Calu3 (cell line): ENCODE results near the gene USH1G. TPM values are rescaled to one million over a fixed set of nuclear protein-coding genes. Genes with fewer than 3 reads are reported as not detected.

Source experiments
- BruUV-seq: library from RNA; stranded (reverse); fragments of 400-500 nt; replicated peaks from 2 replicates; lab custom pipeline; 2021; lab: Mats Ljungman, UMichigan
- CTCF ChIA-PET: fragments of 300-600 bp; sonication (Branson Sonifier 250); formaldehyde crosslinking; loops from one replicate; lab custom pipeline; 2022; ENCODE audit warnings: antibody characterized with exemption; lab: Charles Lee
- DNase-seq: peaks from one replicate; pipeline ENCODE4 v3.0.0; 2022
- H3K27ac Mint-ChIP-seq: one replicate; pipeline ENCODE4 v1.8.0; 2022; ENCODE audit warnings: mixed read lengths; ENCODE audit not compliant: unreplicated experiment
- H3K27me3 Mint-ChIP-seq: one replicate; pipeline ENCODE4 v1.8.0; 2022; ENCODE audit warnings: mixed read lengths; ENCODE audit not compliant: unreplicated experiment
- H3K36me3 Mint-ChIP-seq: one replicate; pipeline ENCODE4 v1.8.0; 2022; ENCODE audit warnings: mild to moderate bottlenecking, moderate library complexity, mixed read lengths; ENCODE audit not compliant: insufficient read depth, unreplicated experiment
- H3K4me1 Mint-ChIP-seq: one replicate; pipeline ENCODE4 v1.8.0; 2022; ENCODE audit warnings: mild to moderate bottlenecking, low read depth, mixed read lengths; ENCODE audit not compliant: unreplicated experiment
- H3K4me3 Mint-ChIP-seq: one replicate; pipeline ENCODE4 v1.8.0; 2022; ENCODE audit warnings: mild to moderate bottlenecking, low read depth, moderate library complexity, mixed read lengths; ENCODE audit not compliant: unreplicated experiment
- H3K9me3 Mint-ChIP-seq: one replicate; pipeline ENCODE4 v1.8.0; 2022; ENCODE audit warnings: low read depth, mixed read lengths; ENCODE audit not compliant: unreplicated experiment
- intact Hi-C: fragments of 100-400 bp; cut with micrococcal nuclease; formaldehyde crosslinking; loops from one replicate; pipeline ENCODE4 v1.10.0; 2022; ENCODE audit not compliant: unreplicated experiment
- total RNA-seq: library from RNA; stranded (reverse); gene quantifications from 2 replicates; pipeline ENCODE4 v1.2.3, GENCODE V29; 2022
- TF ChIP-seq, protein P1 (sequence below): fragments of 200-600 bp; IDR thresholded peaks from one replicate; pipeline ENCODE4 v1.8.0; 2022; ENCODE audit warnings: antibody characterized with exemption; ENCODE audit not compliant: unreplicated experiment

The USH1G gene
- total RNA-seq, 1 experiment from 2014 or later = not detected

DNA sequence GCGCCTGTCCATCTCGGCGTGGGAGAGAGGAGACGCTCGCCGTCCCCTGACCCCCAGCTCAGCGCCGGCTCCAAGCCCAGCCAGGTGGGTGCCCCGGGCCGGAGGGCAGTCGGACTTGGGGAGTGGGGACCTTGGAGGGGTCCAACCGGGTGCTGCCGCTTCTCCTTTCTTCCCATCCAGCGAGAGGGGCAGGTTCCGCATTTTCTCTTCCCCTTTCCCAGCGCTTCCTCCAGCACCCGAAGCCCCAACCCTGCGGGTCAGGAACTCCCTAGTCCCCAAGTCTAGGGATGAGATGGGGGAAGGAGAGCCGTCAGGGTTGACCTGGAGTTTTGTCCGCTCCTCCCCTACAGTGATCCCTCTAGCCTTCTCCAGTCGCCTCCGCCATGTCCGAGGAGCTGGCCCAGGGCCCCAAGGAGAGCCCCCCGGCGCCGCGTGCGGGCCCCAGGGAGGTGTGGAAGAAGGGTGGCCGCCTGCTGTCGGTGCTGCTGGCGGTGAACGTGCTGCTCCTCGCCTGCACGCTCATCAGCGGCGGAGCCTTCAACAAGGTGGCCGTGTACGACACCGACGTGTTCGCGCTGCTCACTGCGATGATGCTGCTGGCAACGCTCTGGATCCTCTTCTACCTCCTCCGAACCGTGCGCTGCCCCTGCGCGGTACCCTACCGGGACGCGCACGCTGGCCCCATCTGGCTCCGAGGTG lies 1.3 kb upstream of the USH1G start, which contains the start of gene OTOP2:
Gene OTOP2, plus strand, starts transcription at position 24 of the 699 bp plus-strand sequence. Its CDS starts 360 bp downstream, at position 384.
- TF ChIP-seq, protein P1, sequence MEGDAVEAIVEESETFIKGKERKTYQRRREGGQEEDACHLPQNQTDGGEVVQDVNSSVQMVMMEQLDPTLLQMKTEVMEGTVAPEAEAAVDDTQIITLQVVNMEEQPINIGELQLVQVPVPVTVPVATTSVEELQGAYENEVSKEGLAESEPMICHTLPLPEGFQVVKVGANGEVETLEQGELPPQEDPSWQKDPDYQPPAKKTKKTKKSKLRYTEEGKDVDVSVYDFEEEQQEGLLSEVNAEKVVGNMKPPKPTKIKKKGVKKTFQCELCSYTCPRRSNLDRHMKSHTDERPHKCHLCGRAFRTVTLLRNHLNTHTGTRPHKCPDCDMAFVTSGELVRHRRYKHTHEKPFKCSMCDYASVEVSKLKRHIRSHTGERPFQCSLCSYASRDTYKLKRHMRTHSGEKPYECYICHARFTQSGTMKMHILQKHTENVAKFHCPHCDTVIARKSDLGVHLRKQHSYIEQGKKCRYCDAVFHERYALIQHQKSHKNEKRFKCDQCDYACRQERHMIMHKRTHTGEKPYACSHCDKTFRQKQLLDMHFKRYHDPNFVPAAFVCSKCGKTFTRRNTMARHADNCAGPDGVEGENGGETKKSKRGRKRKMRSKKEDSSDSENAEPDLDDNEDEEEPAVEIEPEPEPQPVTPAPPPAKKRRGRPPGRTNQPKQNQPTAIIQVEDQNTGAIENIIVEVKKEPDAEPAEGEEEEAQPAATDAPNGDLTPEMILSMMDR = no peak
- H3K27ac Mint-ChIP-seq = no peak within 1 kb of the TSS
- DNase-seq = no peak
- H3K4me1 Mint-ChIP-seq = peaks cover 7% of the 10 kb centered on the region
- peaks cover 90% of the 10 kb centered on the region for H3K27me3 Mint-ChIP-seq
- H3K4me3 Mint-ChIP-seq = peak within 1 kb of the TSS; percentile 61
- BruUV-seq = no TSS peak
- H3K36me3 Mint-ChIP-seq = peaks cover 3% of the 10 kb centered on the region
- CTCF ChIA-PET = interaction anchor here (0.5 to 1.4 kb wide), 6 partner anchors 16 to 51 kb away, joined by 3 to 11 read pairs (median 6); partner anchors contain the start of gene FDXR
- H3K9me3 Mint-ChIP-seq = no peaks in the 10 kb centered on the region
- intact Hi-C loops = no loop called here

DNA sequence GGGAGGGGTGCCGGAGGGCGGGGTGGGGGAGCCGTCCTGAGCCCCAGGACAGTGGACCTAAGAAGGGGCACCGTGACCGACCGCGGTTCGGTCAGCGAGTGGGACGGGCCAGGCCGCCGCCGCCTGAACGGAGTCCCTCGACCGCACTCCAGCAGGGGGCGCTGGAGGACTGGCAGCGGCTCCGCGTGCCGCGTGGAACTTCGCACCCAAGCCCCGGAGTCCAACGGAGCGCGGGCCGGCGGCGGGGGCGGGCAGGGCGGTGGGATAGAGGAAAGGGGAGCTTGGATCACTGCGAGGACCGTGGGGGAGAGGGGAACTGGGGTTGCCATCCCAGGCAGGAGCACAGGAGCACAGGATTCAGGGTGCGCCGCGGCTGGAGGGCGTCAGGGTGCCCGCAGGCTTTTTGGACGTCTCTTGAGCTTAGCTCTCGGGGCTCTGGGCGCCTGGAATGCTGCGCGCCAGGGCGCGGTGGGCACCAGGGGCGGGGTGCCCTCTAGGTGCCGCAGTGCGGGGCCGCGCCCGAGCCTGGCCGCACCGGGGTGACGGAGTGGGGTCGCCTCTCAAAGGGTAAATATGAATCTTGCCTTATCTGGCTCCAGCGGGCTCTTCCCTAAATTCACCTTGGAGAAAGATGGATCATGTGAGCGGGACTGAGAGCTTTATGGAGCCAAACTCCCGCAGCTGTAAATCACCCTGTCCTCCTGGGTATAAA lies 639 bp upstream of the USH1G start:
- TF ChIP-seq, protein P1 = peak; percentile 95
- BruUV-seq = no TSS peak
- H3K27ac Mint-ChIP-seq = no peak overlapping the region
- CTCF ChIA-PET = interaction anchor here (0.5 to 1.4 kb wide), 5 partner anchors 16 to 123 kb away, joined by 3 to 11 read pairs (median 7); partner anchors contain the start of genes ATP5PD and FDXR
- H3K4me3 Mint-ChIP-seq = peak overlapping the region; percentile 61
- peaks cover 3% of the 10 kb centered on the region for H3K36me3 Mint-ChIP-seq
- DNase-seq = peak; percentile 82
- intact Hi-C loops = no loop called here
- peaks cover 83% of the 10 kb centered on the region for H3K27me3 Mint-ChIP-seq
- H3K9me3 Mint-ChIP-seq = no peaks in the 10 kb centered on the region
- H3K4me1 Mint-ChIP-seq = peaks cover under 1% of the 10 kb centered on the region

DNA sequence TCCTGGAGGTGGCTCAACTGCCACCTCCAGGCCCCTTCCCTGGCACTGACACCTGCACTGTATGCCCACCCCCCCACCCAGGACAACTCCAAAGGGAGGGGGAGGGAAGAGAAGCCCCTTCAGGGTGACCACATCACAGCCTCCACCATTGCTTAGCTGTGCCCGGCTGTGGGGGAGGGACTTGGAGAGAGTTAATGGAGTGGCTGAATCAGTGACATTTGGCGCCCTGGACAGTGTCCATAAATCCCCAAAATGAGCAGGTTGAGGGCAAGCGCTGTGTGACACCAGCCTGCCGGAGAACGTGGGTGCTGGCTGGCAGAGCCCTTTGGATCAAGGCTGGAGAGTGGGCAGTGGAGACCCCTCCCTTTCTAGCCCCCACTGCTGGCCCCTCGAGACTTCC lies 883 bp downstream of the USH1G start:
- intact Hi-C loops = no loop called here
- no peak overlapping the region for H3K27ac Mint-ChIP-seq
- BruUV-seq = no TSS peak
- no peaks in the 10 kb centered on the region for H3K4me1 Mint-ChIP-seq
- TF ChIP-seq, protein P1 = no peak
- peak overlapping the region; percentile 61 for H3K4me3 Mint-ChIP-seq
- peaks cover 73% of the 10 kb centered on the region for H3K27me3 Mint-ChIP-seq
- peaks cover 3% of the 10 kb centered on the region for H3K36me3 Mint-ChIP-seq
- no peak for DNase-seq
- no peaks in the 10 kb centered on the region for H3K9me3 Mint-ChIP-seq
- CTCF ChIA-PET = interaction anchor here (0.6 to 1.3 kb wide), 2 partner anchors 31 to 49 kb away, joined by 3 read pairs; partner anchors contain the start of gene FDXR

DNA sequence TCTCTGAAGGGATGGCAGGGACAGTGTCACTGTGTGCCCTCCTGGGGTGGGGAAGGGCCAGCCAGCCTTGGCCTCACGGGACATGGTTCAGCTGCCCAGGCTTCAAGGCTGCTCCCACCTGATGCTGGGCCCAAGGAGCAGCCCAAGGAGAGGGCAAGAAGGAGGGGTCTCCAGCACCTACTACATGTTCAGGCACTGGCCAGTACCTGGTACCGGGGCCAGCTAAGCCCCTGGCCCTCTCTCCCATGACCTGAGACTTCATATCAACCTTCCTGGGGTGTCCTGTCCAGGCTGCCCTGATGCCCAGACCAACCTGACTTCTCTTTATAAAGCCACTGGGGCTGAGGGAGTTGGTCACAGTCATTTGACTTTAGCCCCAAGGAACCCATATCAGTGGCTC lies 1.3 kb downstream of the USH1G start:
- peaks cover 3% of the 10 kb centered on the region for H3K36me3 Mint-ChIP-seq
- H3K27me3 Mint-ChIP-seq = peaks cover 75% of the 10 kb centered on the region
- DNase-seq = no peak
- CTCF ChIA-PET = interaction anchor here (1.3 kb wide), 1 partner anchor 49 kb away, joined by 3 read pairs; the partner anchor contains the start of gene FDXR
- TF ChIP-seq, protein P1 = no peak
- H3K4me3 Mint-ChIP-seq = no peak overlapping the region
- no peak overlapping the region for H3K27ac Mint-ChIP-seq
- H3K4me1 Mint-ChIP-seq = no peaks in the 10 kb centered on the region
- intact Hi-C loops = no loop called here
- BruUV-seq = no TSS peak
- no peaks in the 10 kb centered on the region for H3K9me3 Mint-ChIP-seq
